ENCODE measurements around the gene FBXL14.
"Not testable (repeated sequence)": the region's sequence is repeated elsewhere in the genome, so short reads cannot be mapped to it uniquely, and the experiment has no call there.

The FBXL14 gene

DNA sequence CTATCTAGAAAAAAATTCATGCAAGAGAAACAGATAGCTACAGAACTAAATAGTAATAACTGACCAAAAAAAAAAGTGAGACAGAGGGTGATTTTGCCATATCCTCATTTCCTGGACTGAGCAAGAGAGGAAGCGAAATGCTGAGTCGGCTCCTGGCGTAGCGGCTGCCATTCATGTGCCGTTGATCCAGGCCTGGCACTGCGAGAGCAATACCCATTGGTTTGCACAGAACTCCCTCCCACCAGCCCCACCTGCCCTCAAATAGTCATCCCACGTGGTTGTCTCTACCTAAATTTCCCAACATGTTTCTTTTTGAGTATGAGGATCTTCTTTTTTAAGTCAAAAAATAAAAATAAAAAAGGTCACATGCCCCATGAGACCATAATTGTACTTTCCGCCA lies 25.2 kb upstream of the FBXL14 start:
- no peak for DNase-seq

DNA sequence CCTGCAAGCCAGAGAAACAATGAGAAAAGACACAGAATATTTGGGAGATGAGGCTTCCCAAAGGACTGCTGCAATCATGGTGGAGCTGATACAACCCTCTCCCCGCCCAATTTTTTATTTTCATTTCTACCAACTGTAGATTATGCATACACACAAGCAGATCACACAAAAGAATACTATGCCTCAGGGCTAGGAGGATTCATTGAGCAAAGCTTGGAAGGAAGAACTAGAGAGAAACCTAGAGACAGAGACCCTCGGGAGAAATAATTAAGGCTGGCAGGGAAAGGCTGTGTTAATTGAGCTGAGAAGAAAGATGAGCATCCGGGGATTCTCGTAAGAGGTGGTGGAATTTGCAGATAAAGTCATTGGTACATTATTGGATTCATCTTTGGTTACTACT lies 24.8 kb upstream of the FBXL14 start:
- no peak for DNase-seq

DNA sequence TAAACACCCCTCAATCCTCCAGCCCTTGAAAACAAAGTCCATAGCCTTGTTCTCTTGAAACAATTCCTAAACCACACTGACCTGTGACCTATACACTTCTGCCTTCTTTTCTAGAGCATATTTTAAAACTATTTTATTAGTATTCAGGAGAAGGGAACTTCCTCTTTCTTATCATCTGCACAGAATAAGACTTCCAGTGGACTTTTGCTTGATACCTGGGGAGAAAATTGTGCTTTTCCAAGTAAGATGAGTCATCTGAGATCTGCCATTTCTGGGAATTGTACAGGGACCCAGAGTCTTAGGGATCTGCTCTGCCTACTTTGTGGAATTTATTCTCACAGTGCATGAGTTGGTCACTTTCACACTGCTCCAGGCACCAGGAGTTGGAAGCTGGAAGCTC lies 24.1 kb upstream of the FBXL14 start:
- no peak for DNase-seq

DNA sequence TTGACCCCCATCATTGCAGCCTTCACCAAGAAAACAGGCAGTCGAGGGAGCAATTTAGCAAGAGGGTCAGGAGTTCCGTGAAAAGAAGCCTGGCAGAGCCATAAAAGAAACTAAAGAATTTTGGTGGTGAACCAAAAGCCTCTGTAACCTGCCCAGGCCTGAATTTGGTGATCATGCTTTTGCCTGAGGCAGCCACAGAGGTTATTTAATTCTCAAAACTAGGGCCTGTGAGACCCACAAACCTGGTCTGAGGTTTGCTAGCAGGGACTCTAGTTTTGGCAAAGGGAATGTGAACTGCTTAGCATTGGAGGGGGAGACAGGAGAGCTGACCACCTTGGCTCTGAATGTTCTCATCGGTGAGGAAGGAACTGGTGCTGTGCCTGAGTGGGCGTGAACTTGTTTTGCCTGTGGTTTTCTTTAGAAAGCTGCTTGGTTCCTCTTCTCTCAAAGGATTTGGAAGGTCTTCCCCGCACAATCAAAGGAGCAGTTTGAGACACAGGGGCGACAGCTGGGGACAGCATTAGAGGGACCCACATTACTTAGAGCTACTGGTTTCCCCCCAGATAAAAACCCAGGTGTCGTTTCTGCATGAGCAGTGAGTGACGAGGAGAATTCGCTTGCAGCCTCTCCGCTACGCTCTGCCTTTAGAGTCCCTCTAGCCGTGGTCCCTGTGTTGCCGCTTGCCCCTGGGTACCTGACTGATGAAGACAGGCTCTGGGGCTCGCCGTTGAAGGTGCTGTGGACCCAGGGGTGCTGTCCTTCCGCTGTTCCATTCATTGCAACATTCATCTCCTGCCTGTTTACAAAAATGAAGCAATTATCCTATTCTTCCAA lies 22.1 kb upstream of the FBXL14 start:
- DNase-seq: no peak

DNA sequence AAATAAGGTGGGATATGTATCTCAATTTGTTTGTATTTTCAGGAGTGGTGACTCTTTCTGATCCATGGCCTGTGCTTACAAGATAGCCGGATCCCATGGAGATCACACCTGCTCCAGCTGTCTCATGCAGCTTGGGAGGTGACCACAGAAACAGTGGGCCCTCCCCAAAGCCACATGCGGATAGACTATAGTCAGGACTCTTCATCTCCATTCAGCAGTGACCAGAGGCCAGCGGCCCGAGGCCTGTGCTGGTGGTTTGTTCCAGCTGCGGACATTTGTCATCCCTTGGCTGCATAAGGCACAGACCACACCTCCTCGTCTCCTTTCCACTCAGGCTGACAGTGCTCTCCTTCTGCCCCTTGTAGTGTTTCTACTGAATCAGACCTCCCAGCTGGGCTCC lies 20.0 kb upstream of the FBXL14 start:
- DNase-seq: no peak

DNA sequence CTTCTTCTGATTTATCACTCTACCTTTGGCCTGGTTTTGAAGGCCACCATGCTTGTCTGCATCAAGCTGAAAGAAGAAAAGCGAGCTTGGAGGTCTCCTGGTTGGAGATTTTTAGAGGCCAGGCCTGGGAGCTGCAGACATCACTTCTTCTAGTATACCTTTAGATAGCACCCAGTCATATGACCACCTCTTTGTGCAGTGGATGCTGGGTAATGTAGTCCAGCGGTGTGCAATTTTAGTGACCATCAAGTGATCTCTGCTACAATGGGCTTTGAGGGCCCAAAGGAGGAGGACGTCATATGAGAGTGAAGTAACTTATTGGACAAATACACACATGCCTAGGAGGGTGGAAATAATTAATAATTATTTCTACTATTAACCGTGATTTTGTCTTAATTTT lies 19.5 kb upstream of the FBXL14 start:
- DNase-seq: no peak

DNA sequence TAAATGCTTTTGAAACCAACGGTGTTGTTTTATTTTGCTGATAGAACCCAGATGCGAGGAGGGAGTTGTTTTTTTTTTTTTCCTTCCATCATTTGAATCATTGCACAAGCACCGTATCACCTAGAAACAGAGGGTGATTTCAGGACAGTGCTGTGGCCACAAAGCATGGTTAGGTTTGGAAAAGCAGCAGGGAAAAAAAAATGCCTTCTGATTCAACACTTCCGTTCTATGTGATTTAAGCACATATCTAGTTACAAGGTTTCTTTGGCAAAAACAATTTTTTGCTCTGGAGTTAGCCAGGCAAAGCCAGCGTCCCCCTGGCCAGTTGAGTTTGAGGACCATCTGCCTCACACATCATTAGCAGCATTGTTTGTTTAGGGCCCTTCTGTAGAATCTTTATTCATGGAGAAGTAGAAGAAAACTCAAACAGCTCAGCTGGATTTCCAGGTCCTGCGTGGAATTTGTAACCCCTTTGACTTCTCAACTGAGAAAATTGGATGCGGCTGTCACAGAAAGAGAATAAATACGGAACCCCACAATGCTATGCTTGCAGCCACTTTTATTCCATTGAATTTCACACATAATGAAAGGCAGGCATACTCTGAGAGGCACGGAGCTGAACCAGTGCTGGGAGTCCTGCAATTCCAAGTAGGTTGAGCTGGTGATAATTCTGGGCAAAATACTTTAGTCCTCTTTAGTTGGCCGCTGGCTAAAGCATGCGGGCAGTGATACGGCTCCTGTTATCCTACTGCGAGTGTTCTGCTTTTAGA lies 17.6 kb upstream of the FBXL14 start:
- DNase-seq: no peak

DNA sequence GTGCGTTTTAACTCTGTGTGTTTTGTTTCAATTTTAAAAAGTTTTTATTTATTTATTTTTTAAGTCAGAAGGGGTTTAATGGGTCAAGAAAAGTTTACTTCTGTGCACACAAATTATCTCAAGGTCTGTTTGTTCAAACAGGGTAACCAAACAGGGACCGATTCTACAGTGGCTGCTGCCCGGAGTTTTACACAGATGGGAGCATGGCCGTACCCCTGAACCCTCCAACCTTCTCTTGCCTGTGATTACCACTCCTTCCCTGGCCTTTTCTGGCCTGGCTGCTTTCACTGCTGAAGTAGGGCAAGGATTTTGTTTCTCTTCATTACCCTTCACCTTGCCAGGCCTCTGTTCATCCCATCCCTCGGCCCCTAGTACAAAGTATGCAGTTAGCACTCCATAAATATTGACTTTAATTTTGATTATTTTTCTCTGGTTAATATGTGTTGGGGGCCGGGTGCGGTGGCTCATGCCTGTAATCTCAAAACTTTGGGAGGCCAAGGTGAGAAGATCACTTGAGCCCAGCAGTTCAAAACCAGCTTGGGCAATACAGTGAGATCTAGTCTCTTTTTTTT lies 15.8 kb upstream of the FBXL14 start:
- no peak for DNase-seq

DNA sequence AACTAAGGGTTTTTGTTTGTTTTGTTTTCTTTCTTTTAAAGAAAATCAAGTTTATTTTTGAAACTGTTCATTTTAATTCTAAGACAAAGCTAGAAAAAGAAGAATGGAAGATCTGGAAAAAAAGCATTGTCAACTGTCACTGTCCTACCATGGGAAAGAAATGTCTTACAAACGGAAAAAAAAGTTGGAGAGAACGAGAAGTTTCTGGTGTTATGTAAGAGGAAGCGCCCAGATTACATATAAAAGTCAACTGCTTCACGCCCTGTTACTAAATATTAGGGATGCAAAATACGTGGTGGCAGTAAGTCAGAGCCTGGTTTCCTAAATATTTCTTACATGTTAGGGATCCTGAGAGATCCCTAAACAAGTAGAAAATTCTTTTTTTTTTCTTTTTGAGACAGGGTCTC lies 14.3 kb upstream of the FBXL14 start:
- DNase-seq: no peak

DNA sequence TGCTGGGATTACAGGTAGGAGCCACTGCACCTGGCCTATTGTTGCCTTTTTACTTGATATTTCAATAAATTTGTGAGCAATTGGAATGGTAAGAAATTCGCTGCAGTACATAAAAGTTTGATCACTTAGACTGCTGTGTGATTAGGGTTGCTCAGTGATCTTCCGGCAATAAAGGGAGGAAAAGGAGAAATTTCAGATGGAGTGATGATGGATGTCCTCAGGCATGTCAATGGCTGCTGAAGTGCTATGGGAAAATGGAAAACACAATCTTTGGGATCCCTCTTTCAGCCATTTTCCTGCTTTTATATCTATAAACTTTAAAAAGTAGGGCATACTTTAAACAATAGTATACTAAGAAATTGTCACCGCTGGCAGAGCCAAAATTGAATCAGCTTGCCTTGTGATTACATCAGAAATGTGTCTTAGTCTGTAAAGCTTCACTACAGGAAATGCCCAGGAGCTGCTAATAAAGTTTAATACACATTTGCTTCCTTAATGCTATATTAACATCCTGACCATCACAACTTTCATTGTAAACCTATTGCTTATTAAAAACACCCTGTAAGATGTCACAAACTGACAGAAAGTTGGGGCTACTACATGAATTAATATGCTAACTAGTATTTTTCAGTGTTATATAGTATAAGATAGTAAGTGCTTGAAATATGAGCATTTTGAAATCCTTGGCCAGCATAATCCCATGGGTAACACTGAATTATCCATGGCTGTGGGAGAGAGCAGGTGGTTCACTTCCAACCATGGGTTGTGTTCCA lies 13.7 kb upstream of the FBXL14 start:
- DNase-seq: no peak

DNA sequence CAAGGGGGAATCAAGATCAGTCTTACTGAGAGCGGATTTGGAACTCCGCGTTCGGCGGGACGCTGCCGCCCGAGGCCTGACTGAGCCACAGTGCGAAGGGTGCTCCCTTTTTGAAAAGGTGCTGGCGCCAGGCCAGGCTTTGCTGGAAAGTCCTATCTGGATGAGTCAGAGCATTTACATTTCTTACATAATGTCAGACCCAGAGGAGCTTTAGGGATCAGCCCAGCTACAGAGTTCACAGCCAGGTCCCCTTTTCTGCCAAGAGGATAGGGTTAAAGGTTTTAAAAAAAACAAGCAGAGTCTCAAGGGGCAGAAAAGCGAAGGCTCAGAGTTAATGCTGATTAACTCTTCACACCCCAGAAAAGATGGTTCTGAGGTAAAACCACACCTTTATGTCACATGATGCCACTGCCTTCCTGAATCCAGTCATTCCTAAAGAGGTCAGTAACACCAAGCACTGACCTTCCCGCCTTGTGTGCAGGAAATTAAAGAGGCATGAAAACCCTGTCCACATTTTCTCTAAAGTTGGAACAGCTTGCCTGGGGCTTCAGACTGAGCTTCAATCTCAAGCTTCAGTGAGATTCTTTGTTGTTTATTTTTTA lies 11.7 kb upstream of the FBXL14 start:
- DNase-seq: peak; percentile 78

DNA sequence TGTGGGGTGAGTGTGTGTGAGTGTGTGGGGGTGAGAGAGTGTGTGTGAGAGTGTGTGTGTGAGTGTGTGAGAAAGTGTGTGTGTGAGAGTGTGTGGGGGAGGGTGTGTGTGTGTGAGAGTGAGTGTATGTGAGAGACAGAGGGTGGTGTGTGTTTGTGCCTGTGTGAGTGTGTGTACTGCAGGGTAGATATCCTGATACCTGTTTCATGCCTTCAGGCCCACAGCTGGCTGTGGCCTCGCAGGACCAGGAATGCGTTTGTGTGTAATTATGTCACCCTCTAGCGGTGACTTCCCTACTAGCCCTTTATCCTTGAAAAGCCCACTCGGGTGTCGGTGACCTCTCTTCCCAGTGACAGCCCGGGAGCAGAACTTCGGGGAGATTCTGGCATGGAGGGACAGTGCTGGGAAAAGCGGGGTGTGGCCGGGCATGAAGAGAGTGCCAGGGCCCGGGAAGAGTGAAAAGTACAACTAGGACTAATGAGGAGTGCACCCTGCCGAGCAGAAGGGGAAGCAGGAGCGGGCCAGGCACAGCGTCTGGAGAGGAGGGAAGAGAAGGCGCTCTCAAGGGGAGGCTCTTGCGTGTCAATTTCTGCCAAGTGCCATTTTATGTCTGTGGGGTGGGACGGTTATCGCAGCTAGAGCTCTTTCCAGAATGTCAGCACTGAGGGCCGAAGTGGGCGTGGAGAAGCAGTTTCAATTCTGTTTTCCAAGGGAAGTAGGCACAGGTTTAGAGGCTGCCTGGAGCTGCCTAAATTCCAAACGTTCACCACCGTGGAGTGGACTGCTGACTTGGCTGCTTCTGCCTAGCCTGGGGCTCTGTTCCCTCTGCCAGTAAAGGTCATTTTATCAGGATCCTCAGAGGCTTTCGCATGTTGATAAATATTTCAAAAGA lies 11.0 kb upstream of the FBXL14 start:
- peak; percentile 45 for DNase-seq

DNA sequence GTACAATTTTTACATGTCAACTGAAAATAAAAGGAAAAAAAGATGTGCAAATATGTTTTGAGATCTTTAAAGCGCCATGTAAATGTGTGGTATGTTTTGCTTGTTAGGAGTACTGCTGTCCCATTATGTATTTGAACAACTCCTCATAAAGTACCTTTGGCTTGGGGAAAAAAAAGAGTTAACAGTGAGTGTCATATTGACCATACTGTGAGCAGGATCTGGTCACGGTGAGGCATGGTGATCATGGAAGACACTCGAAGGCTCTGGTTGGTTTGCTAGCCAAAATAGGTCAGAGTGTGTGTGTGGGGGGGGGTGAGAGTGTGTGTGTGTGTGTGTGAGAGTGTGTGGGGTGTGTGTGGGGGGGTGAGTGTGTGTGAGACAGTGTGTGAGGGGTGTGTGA lies 10.1 kb upstream of the FBXL14 start:
- DNase-seq: no peak

DNA sequence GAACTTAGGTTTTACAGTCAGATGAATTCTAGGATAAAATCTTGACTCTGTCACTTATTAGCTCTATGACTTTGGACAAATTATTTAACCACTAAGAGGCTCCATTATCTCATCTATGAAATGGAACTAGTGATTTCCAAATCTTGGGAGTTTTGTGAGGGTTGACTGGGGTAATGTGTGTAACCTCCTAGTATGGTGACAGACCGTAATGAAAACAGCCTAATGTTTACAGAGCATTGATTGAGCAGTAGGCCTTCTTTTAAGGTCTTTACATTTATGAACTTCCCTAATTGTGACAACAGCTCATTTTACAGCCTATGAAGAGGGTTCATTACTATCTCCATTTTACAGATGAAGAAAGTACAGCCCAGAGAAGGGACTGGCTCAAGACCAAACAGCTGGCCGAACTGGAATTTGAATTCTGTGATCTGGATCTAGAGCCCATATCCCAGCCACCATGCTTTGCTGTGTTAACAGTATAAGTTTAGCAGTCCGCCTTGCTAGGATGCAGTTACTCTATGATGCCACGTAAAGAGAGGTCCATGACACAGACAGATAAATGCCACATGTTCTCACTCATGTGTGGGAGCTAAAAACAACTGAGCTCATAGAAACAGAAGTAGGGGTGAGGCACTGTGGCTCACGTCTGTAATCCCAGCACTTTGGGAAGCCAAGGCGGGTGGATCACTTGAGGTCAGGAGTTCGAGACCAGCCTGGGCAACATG lies 9.1 kb upstream of the FBXL14 start:
- no peak for DNase-seq

DNA sequence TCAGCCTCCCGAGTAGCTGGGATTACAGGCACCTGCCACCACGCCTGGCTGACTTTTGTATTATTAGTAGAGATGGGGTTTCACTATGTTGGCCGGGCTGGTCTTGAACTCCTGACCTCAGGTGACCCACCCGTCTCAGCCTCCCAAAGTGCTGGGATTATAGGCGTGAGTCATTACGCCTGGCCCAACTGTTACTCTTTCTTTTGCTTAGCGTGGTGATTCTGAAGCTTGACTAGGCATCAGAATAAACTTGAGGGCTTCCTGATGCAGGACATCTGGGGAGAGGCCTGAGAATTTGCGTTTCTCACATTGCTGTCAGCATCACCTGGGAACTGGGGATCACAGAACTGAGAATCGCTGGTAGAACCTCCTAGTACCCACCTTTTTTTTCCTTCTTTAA lies 8.3 kb upstream of the FBXL14 start:
- DNase-seq: not testable (repeated sequence)

DNA sequence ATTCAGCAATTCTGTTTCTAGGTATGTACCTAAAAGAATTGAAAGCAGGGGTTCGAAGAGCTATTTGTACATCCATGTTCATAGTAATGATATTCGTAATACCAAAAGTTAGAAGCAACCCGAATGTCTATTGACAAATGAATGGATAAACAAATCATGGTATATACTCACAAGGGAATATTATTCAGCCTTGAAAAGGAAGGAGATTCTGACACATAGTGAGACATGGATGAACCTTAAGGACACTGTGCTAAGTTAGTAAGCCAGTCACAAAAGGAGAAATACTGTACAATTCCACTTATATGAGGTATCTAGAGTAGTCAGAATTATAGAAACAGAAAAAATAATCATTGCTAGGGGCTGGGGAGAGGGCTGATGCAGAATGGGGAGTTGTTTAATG lies 4.4 kb upstream of the FBXL14 start:
- no peak for DNase-seq

DNA sequence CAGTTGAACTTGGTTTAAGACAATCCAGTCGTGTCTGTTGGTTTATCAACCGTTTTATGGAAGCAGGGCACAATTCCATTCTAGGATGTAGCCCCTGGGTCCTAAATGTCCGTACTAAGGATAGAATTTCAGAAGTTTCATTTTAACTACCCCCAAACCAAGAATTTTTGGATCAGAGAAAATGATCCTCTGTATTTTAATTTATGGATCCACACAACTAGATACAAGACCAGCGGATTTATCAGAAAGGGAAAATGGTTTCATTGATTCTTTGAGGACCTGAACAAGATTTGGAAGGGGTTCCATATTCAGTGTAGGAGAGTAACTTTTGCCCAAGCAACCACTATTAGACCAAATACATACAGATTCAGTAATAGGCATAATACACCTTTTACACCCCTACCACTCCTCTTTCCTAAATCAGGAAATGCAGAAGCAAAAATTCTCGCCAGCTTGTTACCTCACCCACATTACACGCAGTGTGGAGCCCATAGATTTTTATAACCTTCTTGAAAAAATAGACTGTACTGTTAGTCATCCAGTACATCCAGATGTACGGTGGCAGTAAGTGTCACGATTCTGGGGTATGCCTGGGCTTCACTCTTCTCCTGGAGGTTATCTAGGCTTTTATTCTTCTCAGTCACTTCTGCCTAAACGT lies 1.4 kb upstream of the FBXL14 start:
- no peak for DNase-seq

DNA sequence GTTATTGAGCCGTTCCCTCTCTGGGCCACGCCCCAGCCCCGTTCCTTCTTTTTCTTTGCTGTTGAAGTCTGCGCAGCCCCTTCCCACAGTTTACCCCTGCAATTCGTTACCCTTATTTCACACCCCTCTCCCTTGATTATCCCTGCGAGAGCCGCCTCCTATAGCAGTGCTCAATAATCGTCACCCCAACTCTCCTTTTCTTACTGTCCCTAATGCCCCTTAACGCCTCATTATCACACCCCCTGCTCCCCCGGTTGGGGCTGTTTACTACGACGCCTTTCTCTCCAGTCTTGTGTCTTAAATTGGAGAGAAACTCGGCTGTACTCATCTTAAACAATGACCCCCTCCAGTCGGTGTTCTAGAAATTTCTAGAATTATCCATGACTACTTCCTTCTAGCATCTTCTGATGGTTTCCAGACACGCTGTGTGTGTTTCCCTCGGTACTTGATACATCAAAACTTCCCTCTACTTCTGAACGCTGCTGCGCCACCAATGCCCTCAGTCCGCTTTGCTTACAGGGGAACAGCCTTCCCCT lies 713 bp upstream of the FBXL14 start:
- no peak for DNase-seq

DNA sequence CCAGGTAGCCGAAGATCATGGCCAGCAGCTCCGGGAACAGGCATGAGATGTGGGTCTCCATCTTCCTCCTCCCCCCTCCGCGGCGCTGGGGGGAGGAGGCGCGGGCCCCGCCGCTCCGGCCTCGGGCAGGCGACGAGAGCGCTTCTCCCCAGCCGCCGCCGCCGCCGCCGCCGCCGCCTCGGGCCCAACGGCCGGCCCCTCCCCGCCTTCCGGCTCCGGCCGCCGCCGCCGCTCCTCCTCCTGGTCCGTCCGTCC lies 448 bp downstream of the FBXL14 start:
- no peak for DNase-seq

DNA sequence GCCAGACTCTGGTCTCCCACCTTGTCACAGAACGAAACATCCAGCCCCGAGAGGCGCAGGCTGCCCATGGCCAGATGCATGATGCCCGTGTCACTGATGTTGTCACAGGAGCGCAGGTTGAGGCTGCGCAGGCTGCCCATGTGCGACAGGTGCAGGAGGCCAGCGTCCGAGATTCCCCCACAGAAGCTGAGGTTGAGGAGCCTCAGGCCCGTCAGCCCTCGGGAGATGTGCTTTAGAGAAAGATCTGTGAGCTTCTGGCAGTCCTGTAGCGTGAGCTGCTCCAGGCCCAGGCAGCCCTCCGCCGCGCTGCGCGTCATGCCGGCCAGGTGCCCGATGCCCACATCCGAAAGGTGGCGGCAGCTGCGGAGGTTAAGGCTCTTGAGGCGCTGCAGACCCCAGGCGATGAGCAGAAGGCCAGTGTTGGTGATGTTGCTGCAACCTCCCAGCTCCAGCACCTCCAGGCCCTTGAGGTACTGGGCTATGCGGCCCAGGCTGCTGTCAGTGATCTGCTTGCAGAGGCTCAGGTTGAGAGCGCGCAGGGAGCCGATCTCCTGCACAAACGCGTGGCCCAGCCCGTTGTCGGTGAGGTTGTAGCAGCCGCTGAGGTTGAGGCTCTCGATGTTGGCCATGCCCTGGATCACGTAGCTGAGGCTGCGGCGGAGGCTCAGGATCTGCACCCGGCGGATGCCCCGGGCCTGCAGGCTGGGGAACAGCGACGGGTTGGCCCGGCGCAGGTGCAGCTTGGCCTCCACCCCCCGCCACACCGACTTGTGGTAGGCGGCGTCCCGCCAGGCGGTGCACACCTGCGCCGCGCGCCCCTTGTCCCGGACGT lies 991 bp downstream of the FBXL14 start:
- peak; percentile 56 for DNase-seq

Data from activated naive CD4-positive, alpha-beta T cell treated with Interleukin-2 at 50 U/mL for 16 hours (primary cell).